HL-60/S4 treated with retinoic acid at 250 ng/mL for 4 days and 3 days (cell line): ENCODE data around the gene CHST8.

ENCODE experiments used
- in situ Hi-C: fragments of 300-500 bp; cut with MboI; formaldehyde crosslinking; loops from 2 replicates; pipeline ENCODE4 v1.7.0; 2022; ENCODE audit warnings: low sequenced_read_pairs

The CHST8 gene

GRCh38 chr19:33671211-33671610, 49.5 kb downstream of the CHST8 start:
- in situ Hi-C loops: no loop called here

GRCh38 chr19:33673258-33673875, 51.6 kb downstream of the CHST8 start:
- in situ Hi-C loops: no loop called here

- in situ Hi-C loops: no loop called here
Measured at GRCh38 chr19:33673996-33674625, 52.4 kb downstream of the CHST8 start.

- in situ Hi-C loops: no loop called here
Measured at GRCh38 chr19:33674626-33675367, 53.0 kb downstream of the CHST8 start.

GRCh38 chr19:33675501-33676124, 53.9 kb downstream of the CHST8 start:
- in situ Hi-C loops: no loop called here

GRCh38 chr19:33676999-33677665, 55.4 kb downstream of the CHST8 start:
- in situ Hi-C loops: no loop called here

GRCh38 chr19:33677745-33678426, 56.1 kb downstream of the CHST8 start:
- in situ Hi-C loops: no loop called here

GRCh38 chr19:33678796-33679585, 57.2 kb downstream of the CHST8 start:
- in situ Hi-C loops: no loop called here

- in situ Hi-C loops: no loop called here
Measured at GRCh38 chr19:33679696-33680095, 57.9 kb downstream of the CHST8 start.

- in situ Hi-C loops: no loop called here
Measured at GRCh38 chr19:33681081-33681680, 59.4 kb downstream of the CHST8 start.

GRCh38 chr19:33683881-33684537, 62.3 kb downstream of the CHST8 start:
- in situ Hi-C loops: no loop called here

- in situ Hi-C loops: no loop called here
Measured at GRCh38 chr19:33684538-33685232, 62.9 kb downstream of the CHST8 start.

GRCh38 chr19:33685541-33685940, 63.8 kb downstream of the CHST8 start:
- in situ Hi-C loops: no loop called here

GRCh38 chr19:33686262-33686661, 64.5 kb downstream of the CHST8 start:
- in situ Hi-C loops: no loop called here

- in situ Hi-C loops: no loop called here
Measured at GRCh38 chr19:33686687-33687480, 65.1 kb downstream of the CHST8 start.

- in situ Hi-C loops: no loop called here
Measured at GRCh38 chr19:33687481-33688170, 65.9 kb downstream of the CHST8 start.
